Measurements from ENCODE around the gene SLC9A9.

DNA sequence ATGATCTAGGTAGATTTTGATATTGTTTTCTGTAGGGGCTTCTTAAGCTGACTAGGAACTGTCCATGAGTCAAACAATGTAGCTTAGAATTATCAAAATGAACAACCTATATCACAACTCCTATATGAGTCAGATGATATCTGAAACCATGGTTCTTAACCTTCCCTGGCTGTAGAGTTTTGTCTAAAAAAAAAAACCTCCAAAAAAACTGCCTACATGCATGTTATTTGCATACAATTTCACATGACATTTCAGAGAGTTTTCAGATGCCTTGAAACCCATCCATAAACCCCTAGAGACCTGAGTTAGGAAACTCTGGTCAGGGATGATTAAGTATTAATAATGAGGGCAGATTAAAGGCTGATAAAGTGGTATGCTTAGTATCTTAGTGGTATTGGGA is 571.7 kb downstream of the SLC9A9 start:
- TF ChIP-seq, protein P1, sequence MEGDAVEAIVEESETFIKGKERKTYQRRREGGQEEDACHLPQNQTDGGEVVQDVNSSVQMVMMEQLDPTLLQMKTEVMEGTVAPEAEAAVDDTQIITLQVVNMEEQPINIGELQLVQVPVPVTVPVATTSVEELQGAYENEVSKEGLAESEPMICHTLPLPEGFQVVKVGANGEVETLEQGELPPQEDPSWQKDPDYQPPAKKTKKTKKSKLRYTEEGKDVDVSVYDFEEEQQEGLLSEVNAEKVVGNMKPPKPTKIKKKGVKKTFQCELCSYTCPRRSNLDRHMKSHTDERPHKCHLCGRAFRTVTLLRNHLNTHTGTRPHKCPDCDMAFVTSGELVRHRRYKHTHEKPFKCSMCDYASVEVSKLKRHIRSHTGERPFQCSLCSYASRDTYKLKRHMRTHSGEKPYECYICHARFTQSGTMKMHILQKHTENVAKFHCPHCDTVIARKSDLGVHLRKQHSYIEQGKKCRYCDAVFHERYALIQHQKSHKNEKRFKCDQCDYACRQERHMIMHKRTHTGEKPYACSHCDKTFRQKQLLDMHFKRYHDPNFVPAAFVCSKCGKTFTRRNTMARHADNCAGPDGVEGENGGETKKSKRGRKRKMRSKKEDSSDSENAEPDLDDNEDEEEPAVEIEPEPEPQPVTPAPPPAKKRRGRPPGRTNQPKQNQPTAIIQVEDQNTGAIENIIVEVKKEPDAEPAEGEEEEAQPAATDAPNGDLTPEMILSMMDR (IDR thresholded peaks at IDR 0.05; ENCODE audit: control extremely low read depth in 1 of 3, insufficient read depth in 1 of 3, low read depth in 1 of 3, low read length in 3 of 3): no peak
- TF ChIP-seq CHD1 (IDR thresholded peaks at IDR 0.05; ENCODE audit: low read depth, low read length) (no peak), PHF8 (conservative IDR thresholded peaks at IDR 0.05; ENCODE audit: low read depth, low read length) (no peak), EGR1 (IDR thresholded peaks at IDR 0.05; ENCODE audit: borderline replicate concordance, low read depth, low read length) (no peak), CEBPB (IDR thresholded peaks at IDR 0.05; ENCODE audit: low read depth, low read length) (no peak), SIX5 (IDR thresholded peaks at IDR 0.05; ENCODE audit: low read depth, low read length) (no peak), JUN (IDR thresholded peaks at IDR 0.05; ENCODE audit: low read depth, low read length) (no peak)
